GM12892 (cell line): Measurements from ENCODE around the gene TMEM221.

Experiments
- POLR2A ChIP-seq: IDR thresholded peaks from 2 replicates; pipeline ENCODE4 v1.6.1; 2011; ENCODE audit warnings: low read depth, low read length, control low read depth
- POLR2AphosphoS5 ChIP-seq: IDR thresholded peaks from 2 replicates; pipeline ENCODE4 v1.6.1; 2011; ENCODE audit warnings: low read depth, low read length, control low read depth

DNA sequence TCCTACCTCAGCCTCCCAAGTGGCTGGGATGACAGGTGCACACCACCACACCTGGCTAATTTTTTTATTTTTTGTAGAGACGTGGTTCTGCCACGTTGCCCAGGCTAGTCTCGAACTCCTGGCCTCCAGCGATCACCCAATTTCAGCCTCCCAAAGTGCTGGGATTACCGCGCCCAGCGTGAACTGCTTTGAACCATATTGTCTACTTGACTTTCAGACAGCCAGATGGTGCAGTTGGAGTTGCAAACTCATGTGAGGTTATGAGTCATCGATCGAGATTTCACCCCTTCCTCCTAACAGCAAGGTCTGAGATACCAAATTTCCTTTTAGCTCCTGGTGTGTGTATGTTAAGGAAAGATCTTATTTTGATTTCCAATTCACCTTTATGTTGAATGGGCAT is 24.6 kb upstream of the TMEM221 start:
- TF ChIP-seq POLR2A (no peak), POLR2AphosphoS5 (no peak)
